Measurements from ENCODE around the gene PTCHD1.

GRCh38 chrX:23356189-23356588 lies 21.5 kb downstream of the PTCHD1 start:
- TF ChIP-seq RFX5 (IDR thresholded peaks at IDR 0.05; ENCODE audit: low read depth, low read length): no peak
- no peak for TF ChIP-seq CTCF (conservative IDR thresholded peaks at IDR 0.05; ENCODE audit: low read depth, low read length)
- TF ChIP-seq RAD21 (IDR thresholded peaks at IDR 0.05; ENCODE audit: low read length): no peak
- TF ChIP-seq FOS (IDR thresholded peaks at IDR 0.05; ENCODE audit: low read depth, low read length): no peak
- TF ChIP-seq MXI1 (IDR thresholded peaks at IDR 0.05; ENCODE audit: borderline replicate concordance, low read depth, low read length): no peak
- TF ChIP-seq BHLHE40 (IDR thresholded peaks at IDR 0.05; ENCODE audit: low read depth, low read length): no peak
- no peak for TF ChIP-seq POLR2A (IDR thresholded peaks at IDR 0.05; ENCODE audit: low read depth, low read length)
- no peak for TF ChIP-seq MAZ (IDR thresholded peaks at IDR 0.05; ENCODE audit: borderline replicate concordance, low read depth, low read length)
- TF ChIP-seq RCOR1 (IDR thresholded peaks at IDR 0.05; ENCODE audit: insufficient replicate concordance, low read length): no peak
- no peak for TF ChIP-seq SMC3 (IDR thresholded peaks at IDR 0.05; ENCODE audit: low read depth, low read length)
- no peak for TF ChIP-seq USF2 (IDR thresholded peaks at IDR 0.05; ENCODE audit: low read depth, low read length)
